H1 (cell line): Measurements from ENCODE around the gene POLR3F. TPM values are rescaled to one million over a fixed set of nuclear protein-coding genes. Genes with fewer than 3 reads are reported as not detected.

Experiments
- CTCF ChIA-PET: fragments of 300-600 bp; sonication (Branson Sonifier 250); formaldehyde crosslinking; loops from one replicate; lab custom pipeline; 2021; ENCODE audit not compliant: partially characterized antibody; lab: Charles Lee
- POLR2A ChIA-PET: fragments of 300-600 bp; sonication (Branson Sonifier 250); formaldehyde crosslinking; loops from one replicate; lab custom pipeline; 2021; ENCODE audit warnings: inconsistent platforms; ENCODE audit not compliant: partially characterized antibody; lab: Charles Lee
- DNase-seq, 2 experiments: peaks; one replicate each; pipeline versions ENCODE4 v3.0.0 to v3.0.0-alpha.2; 2010 to 2022; ENCODE audit warnings: low spot score in 2 of 2, low read depth in 1 of 2, mixed read lengths in 1 of 2
- FAIRE-seq: peaks from 2 replicates; lab custom pipeline; 2011; peaks lifted over from hg19 to GRCh38; lab: Jason Lieb, UNC
- H2AFZ ChIP-seq: 2 replicates; pipeline ENCODE4 v1.8.1; 2012; ENCODE audit warnings: low read length, inconsistent platforms
- H2AK5ac ChIP-seq: 2 replicates; pipeline ENCODE4 v1.6.1; 2013; ENCODE audit warnings: low read depth, low read length
- H2BK120ac ChIP-seq: replicated peaks from 2 replicates; pipeline ENCODE3; 2013; ENCODE audit warnings: low read depth, low read length, inconsistent platforms
- H2BK12ac ChIP-seq: 2 replicates; pipeline ENCODE4 v1.6.1; 2013; ENCODE audit warnings: low read depth, low read length
- H2BK15ac ChIP-seq: 2 replicates; pipeline ENCODE4 v1.6.1; 2013; ENCODE audit warnings: low read length
- H2BK20ac ChIP-seq: 2 replicates; pipeline ENCODE4 v1.6.1; 2013; ENCODE audit warnings: low read length
- H2BK5ac ChIP-seq: 2 replicates; pipeline ENCODE4 v1.6.1; 2013; ENCODE audit warnings: low read depth, low read length
- H3K14ac ChIP-seq: 2 replicates; pipeline ENCODE4 v1.6.1; 2013; ENCODE audit warnings: inconsistent platforms; ENCODE audit not compliant: insufficient read length
- H3K18ac ChIP-seq: 2 replicates; pipeline ENCODE4 v1.6.1; 2013; ENCODE audit warnings: low read length; ENCODE audit errors: extremely low read depth
- H3K23ac ChIP-seq: 2 replicates; pipeline ENCODE4 v1.6.1; 2013; ENCODE audit warnings: inconsistent platforms; ENCODE audit not compliant: insufficient read length
- H3K23me2 ChIP-seq: 2 replicates; pipeline ENCODE4 v1.6.1; 2013; ENCODE audit warnings: low read depth, low read length
- H3K27ac ChIP-seq: 2 replicates; pipeline ENCODE4 v1.6.1; 2011; ENCODE audit warnings: low read depth, low read length, inconsistent platforms
- H3K27me3 ChIP-seq, 4 experiments: replicated peaks in 1 of 4; 1 replicate in 1 of 4; 2 replicates in 3 of 4; pipeline versions ENCODE4 v1.6.1 to v1.8.1; 2011 to 2013; ENCODE audit warnings: low read length in 3 of 4, mild to moderate bottlenecking in 3 of 4, inconsistent platforms in 2 of 4, mixed read lengths in 2 of 4, moderate library complexity in 1 of 4; ENCODE audit not compliant: control insufficient read depth in 3 of 4, insufficient read depth in 3 of 4; ENCODE audit errors: extremely low read depth in 1 of 4
- H3K36me3 ChIP-seq, 4 experiments: 2 replicates each; pipeline versions ENCODE4 v1.6.1 to v1.8.1; 2011 to 2013; ENCODE audit warnings: mild to moderate bottlenecking in 4 of 4, low read length in 3 of 4, moderate library complexity in 2 of 4, control low read depth in 1 of 4, inconsistent platforms in 1 of 4; ENCODE audit not compliant: insufficient read depth in 4 of 4, control insufficient read depth in 2 of 4
- H3K4ac ChIP-seq: replicated peaks from 2 replicates; pipeline ENCODE3; 2013; ENCODE audit warnings: low read length, low read depth, mixed read lengths, inconsistent platforms; ENCODE audit not compliant: insufficient read length
- H3K4me1 ChIP-seq, 4 experiments: replicated peaks in 1 of 4; 1 replicate in 1 of 4; 2 replicates in 3 of 4; pipeline versions ENCODE4 v1.6.1 to v1.8.1; 2011 to 2013; ENCODE audit warnings: low read length in 3 of 4, inconsistent platforms in 2 of 4, mixed read lengths in 1 of 4; ENCODE audit not compliant: insufficient read depth in 4 of 4, control insufficient read depth in 3 of 4
- H3K4me2 ChIP-seq, 2 experiments: 2 replicates each; pipeline versions ENCODE4 v1.6.1 to v1.8.1; 2011 to 2013; ENCODE audit warnings: low read depth in 2 of 2, low read length in 2 of 2, control low read depth in 1 of 2, inconsistent platforms in 1 of 2, mild to moderate bottlenecking in 1 of 2; ENCODE audit not compliant: insufficient read depth in 1 of 2
- H3K4me3 ChIP-seq, 4 experiments: fragments of 200-600, 300-600 bp in 1 of 4; sonication (generic), shearing (Covaris generic), sonication (Bioruptor Twin) in 1 of 4; 2 replicates each; pipeline versions ENCODE4 v1.5.1 to v1.8.1; 2011 to 2016; ENCODE audit warnings: low read length in 4 of 4, low read depth in 3 of 4, control low read depth in 2 of 4, inconsistent platforms in 2 of 4, mild to moderate bottlenecking in 2 of 4, mixed read lengths in 1 of 4, moderate library complexity in 1 of 4; ENCODE audit not compliant: insufficient read depth in 2 of 4; ENCODE audit errors: extremely low read depth in 1 of 4
- H3K56ac ChIP-seq: replicated peaks from 2 replicates; pipeline ENCODE3; 2013; ENCODE audit warnings: low read depth, mild to moderate bottlenecking, mixed read lengths, low read length, inconsistent platforms; ENCODE audit not compliant: insufficient read length
- H3K79me1 ChIP-seq: 2 replicates; pipeline ENCODE4 v1.6.1; 2013; ENCODE audit warnings: low read depth, low read length, control low read depth
- H3K79me2 ChIP-seq, 2 experiments: 2 replicates each; pipeline versions ENCODE4 v1.6.1 to v1.8.1; 2012 to 2013; ENCODE audit warnings: low read length in 2 of 2, mild to moderate bottlenecking in 2 of 2, inconsistent platforms in 1 of 2; ENCODE audit not compliant: insufficient read depth in 2 of 2, control insufficient read depth in 1 of 2
- H3K9ac ChIP-seq, 4 experiments: replicated peaks in 1 of 4; 1 replicate in 1 of 4; 2 replicates in 3 of 4; pipeline versions ENCODE4 v1.6.1 to v1.8.1; 2011 to 2013; ENCODE audit warnings: low read depth in 3 of 4, low read length in 3 of 4, control low read depth in 2 of 4, mild to moderate bottlenecking in 2 of 4, moderate library complexity in 2 of 4, inconsistent platforms in 1 of 4; ENCODE audit errors: extremely low read depth in 1 of 4
- H3K9me3 ChIP-seq, 2 experiments: 2 replicates each; pipeline versions ENCODE4 v1.6.1 to v1.8.1; 2012 to 2013; ENCODE audit warnings: mild to moderate bottlenecking in 2 of 2, moderate library complexity in 2 of 2, control low read depth in 1 of 2, inconsistent platforms in 1 of 2, low read depth in 1 of 2, low read length in 1 of 2, mixed read lengths in 1 of 2; ENCODE audit not compliant: insufficient read depth in 2 of 2
- H4K20me1 ChIP-seq, 2 experiments: replicated peaks in 1 of 2; 2 replicates each; pipeline versions ENCODE3 to v1.8.1; 2011 to 2013; ENCODE audit warnings: inconsistent platforms in 2 of 2, low read length in 2 of 2, mild to moderate bottlenecking in 1 of 2; ENCODE audit not compliant: insufficient read depth in 2 of 2, control insufficient read depth in 1 of 2
- H4K5ac ChIP-seq: 2 replicates; pipeline ENCODE4 v1.6.1; 2013; ENCODE audit warnings: low read length, low read depth, mixed read lengths, inconsistent platforms; ENCODE audit not compliant: insufficient read length
- H4K8ac ChIP-seq: 2 replicates; pipeline ENCODE4 v1.8.0; 2013; ENCODE audit warnings: mild to moderate bottlenecking, moderate library complexity, low read length, inconsistent platforms; ENCODE audit not compliant: insufficient read depth; ENCODE audit errors: extremely low read depth
- H4K91ac ChIP-seq: replicated peaks from 2 replicates; pipeline ENCODE3; 2013; ENCODE audit warnings: low read length, mixed read lengths, inconsistent platforms; ENCODE audit not compliant: insufficient read length
- BRCA1 ChIP-seq: IDR thresholded peaks from 2 replicates; pipeline ENCODE4 v1.6.1; 2012; ENCODE audit warnings: low read depth, low read length, improper control_type of control experiment
- CHD1 ChIP-seq: IDR thresholded peaks from 2 replicates; pipeline ENCODE4 v1.6.1; 2012; ENCODE audit warnings: low read depth, low read length, improper control_type of control experiment
- CHD2 ChIP-seq: IDR thresholded peaks from 2 replicates; pipeline ENCODE4 v1.6.1; 2012; ENCODE audit warnings: low read length, improper control_type of control experiment
- CREB1 ChIP-seq: IDR thresholded peaks from 2 replicates; pipeline ENCODE4 v1.6.1; 2012; ENCODE audit warnings: inconsistent platforms
- GABPA ChIP-seq: IDR thresholded peaks from 2 replicates; pipeline ENCODE4 v1.6.1; 2011; ENCODE audit warnings: mild to moderate bottlenecking, low read length, moderate library complexity, borderline replicate concordance; ENCODE audit not compliant: insufficient read depth
- GTF2F1 ChIP-seq: IDR thresholded peaks from 2 replicates; pipeline ENCODE4 v1.6.1; 2012; ENCODE audit warnings: low read depth, low read length, improper control_type of control experiment, borderline replicate concordance
- JUND ChIP-seq: IDR thresholded peaks from 2 replicates; pipeline ENCODE4 v1.6.1; 2011; ENCODE audit warnings: mild to moderate bottlenecking, improper control_type of control experiment, low read length
- NANOG ChIP-seq: IDR thresholded peaks from 2 replicates; pipeline ENCODE4 v1.6.1; 2011; ENCODE audit warnings: low read length, low read depth, mild to moderate bottlenecking, inconsistent platforms; ENCODE audit not compliant: insufficient read depth, poor library complexity, severe bottlenecking
- NRF1 ChIP-seq: IDR thresholded peaks from 2 replicates; pipeline ENCODE4 v1.6.1; 2011; ENCODE audit warnings: mild to moderate bottlenecking, low read depth, low read length, improper control_type of control experiment
- PHF8 ChIP-seq: fragments of 200-600 bp; sonication (generic); conservative IDR thresholded peaks from 2 replicates; pipeline ENCODE4 v1.7.1; 2012; ENCODE audit warnings: low read depth, mild to moderate bottlenecking, inconsistent platforms, low read length, moderate library complexity
- SIN3A ChIP-seq, 2 experiments: IDR thresholded peaks in 1 of 2; conservative IDR thresholded peaks in 1 of 2; 2 replicates each; pipeline ENCODE4 v1.6.1; 2011 to 2012; ENCODE audit warnings: low read length in 2 of 2, improper control_type of control experiment in 1 of 2, low read depth in 1 of 2, mild to moderate bottlenecking in 1 of 2
- SIRT6 ChIP-seq: IDR thresholded peaks from one replicate; pipeline ENCODE4 v1.7.1; 2012; ENCODE audit warnings: low read length, inconsistent platforms
- SP1 ChIP-seq: IDR thresholded peaks from 2 replicates; pipeline ENCODE4 v1.6.1; 2011; ENCODE audit warnings: low read depth, low read length
- SP4 ChIP-seq: IDR thresholded peaks from 2 replicates; pipeline ENCODE4 v1.6.1; 2012; ENCODE audit warnings: low read length, inconsistent platforms
- SUZ12 ChIP-seq: fragments of 200-600 bp; sonication (generic); IDR thresholded peaks from 2 replicates; pipeline ENCODE4 v1.6.1; 2012; ENCODE audit warnings: mild to moderate bottlenecking, inconsistent platforms, low read length, moderate library complexity, mixed read lengths
- TBP ChIP-seq: IDR thresholded peaks from 2 replicates; pipeline ENCODE4 v1.6.1; 2011; ENCODE audit warnings: low read depth, low read length, improper control_type of control experiment
- WGBS, 2 experiments: shearing (Covaris generic) in 1 of 2; methylation state at CpG; one replicate each; pipeline versions ENCODE4 v1.1.6 to v1.1.7; 2013 to 2015; ENCODE audit warnings: low lambda C conversion rate in 2 of 2, mixed read lengths in 2 of 2, inconsistent platforms in 1 of 2, low coverage in 1 of 2, missing lambda C conversion rate in 1 of 2; ENCODE audit not compliant: insufficient replicate concordance in 2 of 2, insufficient coverage in 1 of 2, insufficient read length in 1 of 2; ENCODE audit errors: extremely low coverage in 1 of 2, missing lambda C conversion rate in 1 of 2; 5-methylcytosine and 5-hydroxymethylcytosine counted together
- polyA plus RNA-seq, 7 experiments: library from polyadenylated mRNA; depleted of rRNA in 3 of 7; stranded (reverse) in 5 of 7; unstranded in 2 of 7; fragments of >200 nt in 5 of 7; fragments of 200-250 nt in 2 of 7; gene quantifications; 1 replicate in 5 of 7; 2 replicates in 1 of 7; 4 replicates in 1 of 7; pipeline versions ENCODE4 v1.2.1 to v1.2.3, GENCODE V29; 2011 to 2013; ENCODE audit warnings: missing spikeins in 2 of 7, mixed read lengths in 2 of 7
- total RNA-seq: library from RNA; stranded (reverse); fragmentation: NEBNext Ultra II Directional; extraction: Animal tissue kit (Norgen Biotek cat#: 25700); gene quantifications from 2 replicates; pipeline ENCODE4 v1.2.1, GENCODE V29; 2021

Gene POLR3F
- total and polyA plus RNA-seq, 2 of the 8 experiments (the other 6 are each of a cell fraction or from before 2014, with no cell fraction given) = 5.7 to 14.0 TPM

GRCh38 chr20:18488301-18488700, 21.1 kb downstream of the POLR3F start:
- FAIRE-seq (no peak), DNase-seq (no peak)
- Histone ChIP-seq H2BK20ac (no peak overlapping the region), H3K27ac (no peak overlapping the region), H4K91ac (no peak overlapping the region), H4K20me1 (no peaks in the 10 kb centered on the region), H2BK5ac (no peak overlapping the region), H3K23ac (no peak overlapping the region), H3K79me1 (no peaks in the 10 kb centered on the region), H2BK15ac (no peak overlapping the region), H3K9me3 (no peaks in the 10 kb centered on the region), H3K27me3 (no peaks in the 10 kb centered on the region), H3K9ac (no peak overlapping the region), H2AK5ac (no peak overlapping the region), H2AFZ (no peak overlapping the region), H2BK120ac (no peak overlapping the region), H2BK12ac (no peak overlapping the region), H3K36me3 (peaks cover 2 to 42% (median 26%) of the 10 kb centered on the region in 4 experiments; a peak in 7 of 8 replicates), H4K5ac (no peak overlapping the region), H3K4me2 (no peak overlapping the region), H3K4ac (no peak overlapping the region), H3K14ac (no peak overlapping the region), H3K23me2 (no peaks in the 10 kb centered on the region), H4K8ac (no peak overlapping the region), H3K4me3 (no peak overlapping the region), H3K56ac (no peak overlapping the region), H3K4me1 (no peaks in the 10 kb centered on the region), H3K79me2 (no peaks in the 10 kb centered on the region), H3K18ac (no peak overlapping the region)
- no peak for TF ChIP-seq NANOG
- TF ChIP-seq GTF2F1 = no peak
- TF ChIP-seq JUND = no peak
- TF ChIP-seq BRCA1 = no peak
- no peak for TF ChIP-seq CREB1
- no peak for TF ChIP-seq SP1
- TF ChIP-seq CHD1 = no peak
- TF ChIP-seq CHD2 = no peak
- TF ChIP-seq GABPA = no peak
- TF ChIP-seq TBP = no peak
- no peak for TF ChIP-seq SIRT6
- no peak for TF ChIP-seq SUZ12
- no peak for TF ChIP-seq SP4
- no peak for TF ChIP-seq SIN3A (conservative IDR thresholded peaks at IDR 0.05 in 1 of 2, IDR thresholded peaks at IDR 0.05 in 1 of 2; ENCODE audit: low read depth in 1 of 2, low read length in 2 of 2)
- TF ChIP-seq NRF1 = no peak
- TF ChIP-seq PHF8 = no peak
- POLR2A ChIA-PET = interaction anchor here (0.9 to 1.4 kb wide), 3 partner anchors 9 to 21 kb away, joined by 3 to 4 read pairs (median 4); partner anchors contain the start of genes DZANK1 and POLR3F
- CTCF ChIA-PET = interaction anchor here (0.6 kb wide), 1 partner anchor 259 kb away, joined by 3 read pairs; no protein-coding TSS in a partner anchor
- 100% methylated on average over 3 of the region's 3 CpGs; no CpG with 5 or more reads in 1 of the 2 experiments for WGBS, 2 experiments
